Measurements from ENCODE around the gene RAB3C. TPM values are rescaled to one million over a fixed set of nuclear protein-coding genes. Genes with fewer than 3 reads are reported as not detected.
"Not testable (repeated sequence)": the region's sequence is repeated elsewhere in the genome, so short reads cannot be mapped to it uniquely, and the experiment has no call there.

The RAB3C gene
- total RNA-seq, 1 donor from 2014 or later, result 0.52 TPM

DNA sequence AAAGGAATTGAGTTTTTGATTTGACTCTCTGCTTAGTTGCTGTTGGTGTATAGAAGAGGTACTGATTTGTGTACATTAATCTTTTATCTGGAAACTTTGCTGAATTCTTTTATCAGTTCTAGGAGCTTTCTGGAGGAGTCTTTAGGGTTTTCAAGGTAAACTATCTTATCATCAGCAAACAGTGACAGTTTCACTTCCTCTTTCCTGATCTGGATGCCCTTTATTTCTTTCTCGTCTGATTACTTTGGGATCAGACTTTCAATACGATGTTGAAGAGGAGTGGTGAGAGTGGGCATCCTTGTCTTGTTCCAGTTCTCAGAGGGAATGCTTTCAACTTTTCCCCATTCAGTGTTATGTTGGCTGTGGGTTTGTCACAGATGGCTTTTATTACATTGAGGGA is 17.7 kb downstream of the RAB3C start:
- H3K9me3 ChIP-seq (ENCODE audit: control insufficient read depth in 3 of 3, low read length in 3 of 3); H3K27ac ChIP-seq (ENCODE audit: low read depth, low read length); H3K9ac ChIP-seq (ENCODE audit: low read depth in 1 of 3, low read length in 3 of 3); H3K4me1 ChIP-seq (ENCODE audit: control insufficient read depth in 3 of 3, insufficient read depth in 3 of 3, low read length in 3 of 3); H3K4me3 ChIP-seq (ENCODE audit: low read length in 3 of 3); H3K36me3 ChIP-seq (ENCODE audit: control insufficient read depth in 3 of 3, insufficient read depth in 3 of 3, low read length in 3 of 3); H3K27me3 ChIP-seq (ENCODE audit: control insufficient read depth in 3 of 3, insufficient read depth in 3 of 3, low read length in 3 of 3): not testable (repeated sequence)

DNA sequence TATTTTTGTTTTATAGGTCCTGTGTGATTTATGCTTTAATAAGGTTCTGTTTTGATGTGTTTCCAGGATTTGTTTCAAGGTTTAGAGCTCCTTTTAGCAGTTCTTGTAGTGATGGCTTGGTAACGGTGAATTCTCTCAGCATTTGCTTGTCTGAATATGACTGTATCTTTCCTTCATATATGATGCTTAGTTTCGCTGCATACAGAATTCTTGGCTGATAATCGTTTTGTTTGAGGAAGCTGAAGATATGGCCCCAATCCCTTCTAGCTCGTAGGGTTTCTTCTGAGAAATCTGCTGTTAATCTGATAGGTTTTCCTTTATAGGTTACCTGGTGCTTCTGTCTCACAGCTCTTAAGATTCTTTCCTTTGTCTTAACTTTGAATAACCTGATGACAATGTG is 20.0 kb downstream of the RAB3C start:
- not testable (repeated sequence) for H3K36me3 ChIP-seq (ENCODE audit: control insufficient read depth in 3 of 3, insufficient read depth in 3 of 3, low read length in 3 of 3); H3K9ac ChIP-seq (ENCODE audit: low read depth in 1 of 3, low read length in 3 of 3); H3K9me3 ChIP-seq (ENCODE audit: control insufficient read depth in 3 of 3, low read length in 3 of 3); H3K4me3 ChIP-seq (ENCODE audit: low read length in 3 of 3); H3K4me1 ChIP-seq (ENCODE audit: control insufficient read depth in 3 of 3, insufficient read depth in 3 of 3, low read length in 3 of 3); H3K27me3 ChIP-seq (ENCODE audit: control insufficient read depth in 3 of 3, insufficient read depth in 3 of 3, low read length in 3 of 3); H3K27ac ChIP-seq (ENCODE audit: low read depth, low read length)

DNA sequence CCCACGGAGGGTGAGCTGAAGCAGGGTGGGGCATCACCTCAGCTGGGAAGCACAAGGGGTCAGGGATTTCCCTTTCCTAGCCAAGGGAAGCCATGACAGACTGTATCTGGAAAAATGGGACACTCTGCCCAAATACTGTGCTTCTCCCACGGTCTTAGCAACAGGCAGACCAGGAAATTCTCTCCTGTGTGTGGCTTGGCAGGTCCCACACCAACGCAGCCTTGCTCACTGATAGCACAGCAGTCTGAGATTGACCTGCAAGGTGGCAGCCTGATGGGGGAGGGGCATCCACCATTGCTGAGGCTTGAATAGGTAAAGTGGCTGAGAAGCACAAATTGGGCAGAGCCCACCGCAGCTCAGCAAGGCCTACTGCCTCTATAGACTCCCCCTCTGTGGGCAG is 23.2 kb downstream of the RAB3C start:
- no peak overlapping the region for H3K9ac ChIP-seq (ENCODE audit: low read depth in 1 of 3, low read length in 3 of 3)
- no peaks in the 10 kb centered on the region for H3K36me3 ChIP-seq (ENCODE audit: control insufficient read depth in 3 of 3, insufficient read depth in 3 of 3, low read length in 3 of 3)
- H3K4me3 ChIP-seq (ENCODE audit: low read length in 3 of 3), result no peak overlapping the region
- H3K4me1 ChIP-seq (ENCODE audit: control insufficient read depth in 3 of 3, insufficient read depth in 3 of 3, low read length in 3 of 3), result no peaks in the 10 kb centered on the region
- H3K27me3 ChIP-seq (ENCODE audit: control insufficient read depth in 3 of 3, insufficient read depth in 3 of 3, low read length in 3 of 3), result no peaks in the 10 kb centered on the region
- no peak overlapping the region for H3K27ac ChIP-seq (ENCODE audit: low read depth, low read length)
- no peaks in the 10 kb centered on the region for H3K9me3 ChIP-seq (ENCODE audit: control insufficient read depth in 3 of 3, low read length in 3 of 3)

DNA sequence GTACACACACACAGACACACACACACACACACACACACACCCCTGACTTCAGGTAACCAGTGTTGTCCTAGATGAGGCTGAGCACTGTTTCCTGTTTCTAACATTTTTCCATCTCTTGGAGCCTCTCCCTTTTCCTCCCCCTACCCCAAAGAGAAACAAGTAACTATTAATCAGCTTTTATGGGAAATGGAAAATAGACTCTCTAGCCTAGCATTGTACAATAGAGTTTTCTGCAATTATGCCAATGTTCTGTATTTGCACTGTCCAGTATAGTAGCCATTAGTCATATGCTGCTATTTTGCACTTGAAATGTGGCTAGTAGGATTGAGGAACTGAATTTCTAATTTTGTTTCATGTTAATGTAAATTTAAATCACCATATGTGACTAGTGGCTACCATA is 33.1 kb downstream of the RAB3C start:
- H3K36me3 ChIP-seq (ENCODE audit: control insufficient read depth in 3 of 3, insufficient read depth in 3 of 3, low read length in 3 of 3), result no peaks in the 10 kb centered on the region
- no peak overlapping the region for H3K9ac ChIP-seq (ENCODE audit: low read depth in 1 of 3, low read length in 3 of 3)
- H3K4me3 ChIP-seq (ENCODE audit: low read length in 3 of 3), result no peak overlapping the region
- H3K27ac ChIP-seq (ENCODE audit: low read depth, low read length), result no peak overlapping the region
- H3K9me3 ChIP-seq (ENCODE audit: control insufficient read depth in 3 of 3, low read length in 3 of 3), result no peaks in the 10 kb centered on the region
- H3K4me1 ChIP-seq (ENCODE audit: control insufficient read depth in 3 of 3, insufficient read depth in 3 of 3, low read length in 3 of 3), result no peaks in the 10 kb centered on the region
- no peaks in the 10 kb centered on the region for H3K27me3 ChIP-seq (ENCODE audit: control insufficient read depth in 3 of 3, insufficient read depth in 3 of 3, low read length in 3 of 3)

GRCh38 chr5:58617241-58617640 is 34.4 kb downstream of the RAB3C start:
- no peak overlapping the region for H3K27ac ChIP-seq (ENCODE audit: low read depth, low read length)
- H3K9ac ChIP-seq (ENCODE audit: low read depth in 1 of 3, low read length in 3 of 3), result no peak overlapping the region

DNA sequence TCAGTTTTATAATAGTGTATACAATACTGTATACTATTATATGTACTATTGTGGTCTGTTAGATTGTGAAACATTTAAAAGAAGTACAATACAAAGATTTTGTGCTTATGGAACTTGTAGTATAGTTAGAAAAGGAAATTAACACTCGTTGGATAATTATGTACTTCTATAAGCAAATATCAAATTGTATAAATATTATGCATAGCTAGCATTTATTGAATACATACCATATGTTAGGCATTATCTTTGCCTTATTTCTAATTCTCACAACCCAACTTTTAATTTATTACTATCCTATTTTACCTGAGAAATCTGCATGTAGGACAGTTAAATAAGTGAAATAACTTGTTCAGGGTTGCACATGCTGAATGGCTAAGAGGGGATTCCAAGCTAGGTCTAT is 37.5 kb downstream of the RAB3C start:
- H3K4me3 ChIP-seq (ENCODE audit: low read length in 3 of 3), result no peak overlapping the region
- H3K4me1 ChIP-seq (ENCODE audit: control insufficient read depth in 3 of 3, insufficient read depth in 3 of 3, low read length in 3 of 3), result peaks cover 0 to 2% (median 0%) of the 10 kb centered on the region in 3 donors
- no peaks in the 10 kb centered on the region for H3K36me3 ChIP-seq (ENCODE audit: control insufficient read depth in 3 of 3, insufficient read depth in 3 of 3, low read length in 3 of 3)
- H3K9ac ChIP-seq (ENCODE audit: low read depth in 1 of 3, low read length in 3 of 3), result no peak overlapping the region
- no peak overlapping the region for H3K27ac ChIP-seq (ENCODE audit: low read depth, low read length)
- no peaks in the 10 kb centered on the region for H3K9me3 ChIP-seq (ENCODE audit: control insufficient read depth in 3 of 3, low read length in 3 of 3)
- H3K27me3 ChIP-seq (ENCODE audit: control insufficient read depth in 3 of 3, insufficient read depth in 3 of 3, low read length in 3 of 3), result no peaks in the 10 kb centered on the region

More at GRCh38 chr5:58617241-58617640, 34.4 kb downstream of the RAB3C start:
- no peaks in the 10 kb centered on the region for H3K9me3 ChIP-seq (ENCODE audit: control insufficient read depth in 3 of 3, low read length in 3 of 3)
- H3K4me3 ChIP-seq (ENCODE audit: low read length in 3 of 3), result no peak overlapping the region
- H3K4me1 ChIP-seq (ENCODE audit: control insufficient read depth in 3 of 3, insufficient read depth in 3 of 3, low read length in 3 of 3), result peaks cover 0 to 2% (median 0%) of the 10 kb centered on the region in 3 donors
- H3K36me3 ChIP-seq (ENCODE audit: control insufficient read depth in 3 of 3, insufficient read depth in 3 of 3, low read length in 3 of 3), result no peaks in the 10 kb centered on the region
- H3K27me3 ChIP-seq (ENCODE audit: control insufficient read depth in 3 of 3, insufficient read depth in 3 of 3, low read length in 3 of 3), result no peaks in the 10 kb centered on the region

GRCh38 chr5:58622936-58623871 is 40.3 kb downstream of the RAB3C start:
- Histone ChIP-seq H3K4me3 (ENCODE audit: low read length in 3 of 3) (no peak overlapping the region), H3K9me3 (ENCODE audit: control insufficient read depth in 3 of 3, low read length in 3 of 3) (no peaks in the 10 kb centered on the region), H3K27ac (ENCODE audit: low read depth, low read length) (no peak overlapping the region), H3K27me3 (ENCODE audit: control insufficient read depth in 3 of 3, insufficient read depth in 3 of 3, low read length in 3 of 3) (no peaks in the 10 kb centered on the region), H3K36me3 (ENCODE audit: control insufficient read depth in 3 of 3, insufficient read depth in 3 of 3, low read length in 3 of 3) (no peaks in the 10 kb centered on the region), H3K9ac (ENCODE audit: low read depth in 1 of 3, low read length in 3 of 3) (no peak overlapping the region), H3K4me1 (ENCODE audit: control insufficient read depth in 3 of 3, insufficient read depth in 3 of 3, low read length in 3 of 3) (peaks cover 0 to 2% (median 0%) of the 10 kb centered on the region in 3 donors)

DNA sequence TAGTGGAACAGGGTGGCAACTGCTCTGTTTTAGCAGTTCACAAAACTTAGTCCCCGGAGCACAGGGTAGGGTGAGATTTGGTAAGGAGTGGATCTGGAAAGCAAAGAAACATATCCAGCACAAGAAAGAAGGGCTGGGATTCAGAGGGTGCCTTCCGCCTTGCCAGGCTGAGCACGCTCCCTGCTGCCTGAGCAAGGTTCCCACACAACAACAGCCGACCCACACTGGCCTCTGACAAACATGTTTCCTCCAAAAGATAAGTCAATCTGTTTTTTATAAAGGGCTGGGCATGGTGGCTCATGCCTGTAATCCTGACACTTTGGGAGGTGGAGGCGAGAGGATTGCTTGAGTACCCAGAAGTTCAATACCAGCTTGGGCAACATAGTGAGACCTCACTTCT is 45.8 kb downstream of the RAB3C start:
- Histone ChIP-seq H3K9ac (ENCODE audit: low read depth in 1 of 3, low read length in 3 of 3) (no peak overlapping the region), H3K4me3 (ENCODE audit: low read length in 3 of 3) (no peak overlapping the region), H3K27ac (ENCODE audit: low read depth, low read length) (no peak overlapping the region), H3K36me3 (ENCODE audit: control insufficient read depth in 3 of 3, insufficient read depth in 3 of 3, low read length in 3 of 3) (no peaks in the 10 kb centered on the region), H3K27me3 (ENCODE audit: control insufficient read depth in 3 of 3, insufficient read depth in 3 of 3, low read length in 3 of 3) (no peaks in the 10 kb centered on the region), H3K9me3 (ENCODE audit: control insufficient read depth in 3 of 3, low read length in 3 of 3) (no peaks in the 10 kb centered on the region), H3K4me1 (ENCODE audit: control insufficient read depth in 3 of 3, insufficient read depth in 3 of 3, low read length in 3 of 3) (peaks cover 0 to 2% (median 0%) of the 10 kb centered on the region in 3 donors)

GRCh38 chr5:58629271-58630159 is 46.6 kb downstream of the RAB3C start:
- Histone ChIP-seq H3K4me3 (ENCODE audit: low read length in 3 of 3) (no peak overlapping the region), H3K9ac (ENCODE audit: low read depth in 1 of 3, low read length in 3 of 3) (no peak overlapping the region), H3K9me3 (ENCODE audit: control insufficient read depth in 3 of 3, low read length in 3 of 3) (no peaks in the 10 kb centered on the region), H3K27ac (ENCODE audit: low read depth, low read length) (peak overlapping the region; percentile 64), H3K36me3 (ENCODE audit: control insufficient read depth in 3 of 3, insufficient read depth in 3 of 3, low read length in 3 of 3) (no peaks in the 10 kb centered on the region), H3K4me1 (ENCODE audit: control insufficient read depth in 3 of 3, insufficient read depth in 3 of 3, low read length in 3 of 3) (peaks cover 0 to 2% (median 0%) of the 10 kb centered on the region in 3 donors), H3K27me3 (ENCODE audit: control insufficient read depth in 3 of 3, insufficient read depth in 3 of 3, low read length in 3 of 3) (no peaks in the 10 kb centered on the region)

GRCh38 chr5:58631895-58632294 is 49.0 kb downstream of the RAB3C start:
- Histone ChIP-seq H3K9me3 (ENCODE audit: control insufficient read depth in 3 of 3, low read length in 3 of 3) (no peaks in the 10 kb centered on the region), H3K27ac (ENCODE audit: low read depth, low read length) (no peak overlapping the region), H3K4me1 (ENCODE audit: control insufficient read depth in 3 of 3, insufficient read depth in 3 of 3, low read length in 3 of 3) (peaks cover 0 to 2% (median 0%) of the 10 kb centered on the region in 3 donors), H3K36me3 (ENCODE audit: control insufficient read depth in 3 of 3, insufficient read depth in 3 of 3, low read length in 3 of 3) (no peaks in the 10 kb centered on the region), H3K27me3 (ENCODE audit: control insufficient read depth in 3 of 3, insufficient read depth in 3 of 3, low read length in 3 of 3) (no peaks in the 10 kb centered on the region), H3K9ac (ENCODE audit: low read depth in 1 of 3, low read length in 3 of 3) (no peak overlapping the region), H3K4me3 (ENCODE audit: low read length in 3 of 3) (no peak overlapping the region)
